ENCODE results near the gene SLC35F1. TPM values are rescaled to one million over a fixed set of nuclear protein-coding genes. Genes with fewer than 3 reads are reported as not detected.
A peak's percentile ranks its signal among the peaks of the same experiment; 100 is the strongest.

The SLC35F1 gene
- total RNA-seq, 2 experiments from 2014 or later: not detected

- no peak for ATAC-seq (ENCODE audit: low read depth)
- Mint-ChIP-seq H3K27ac (no peak overlapping the region), H3K4me3 (no peak overlapping the region), H3K27me3 (peaks cover 5% of the 10 kb centered on the region), H3K4me1 (no peaks in the 10 kb centered on the region), H3K36me3 (no peaks in the 10 kb centered on the region), H3K9me3 (no peaks in the 10 kb centered on the region)
- POLR2A ChIA-PET: no interaction called here
- no peak for DNase-seq
Observed at GRCh38 chr6:118215269-118215668, 308.2 kb downstream of the SLC35F1 start.

GRCh38 chr6:118216751-118217150, 309.7 kb downstream of the SLC35F1 start:
- Mint-ChIP-seq H3K4me1 (no peaks in the 10 kb centered on the region), H3K27ac (no peak overlapping the region), H3K4me3 (no peak overlapping the region), H3K9me3 (no peaks in the 10 kb centered on the region), H3K36me3 (no peaks in the 10 kb centered on the region), H3K27me3 (peaks cover 5% of the 10 kb centered on the region)
- POLR2A ChIA-PET: no interaction called here
- ATAC-seq (ENCODE audit: low read depth) (no peak), DNase-seq (no peak)

GRCh38 chr6:118218156-118218555, 311.1 kb downstream of the SLC35F1 start:
- Mint-ChIP-seq H3K4me3 (no peak overlapping the region), H3K27ac (no peak overlapping the region), H3K27me3 (peaks cover 2% of the 10 kb centered on the region), H3K36me3 (no peaks in the 10 kb centered on the region), H3K4me1 (no peaks in the 10 kb centered on the region), H3K9me3 (no peaks in the 10 kb centered on the region)
- DNase-seq (no peak), ATAC-seq (ENCODE audit: low read depth) (no peak)
- POLR2A ChIA-PET: no interaction called here

- Mint-ChIP-seq H3K4me1 (no peaks in the 10 kb centered on the region), H3K9me3 (no peaks in the 10 kb centered on the region), H3K4me3 (no peak overlapping the region), H3K27me3 (no peaks in the 10 kb centered on the region), H3K36me3 (no peaks in the 10 kb centered on the region), H3K27ac (no peak overlapping the region)
- no peak for DNase-seq
- ATAC-seq (ENCODE audit: low read depth): no peak
- POLR2A ChIA-PET: no interaction called here
Observed at GRCh38 chr6:118220429-118221128, 313.5 kb downstream of the SLC35F1 start.

- Mint-ChIP-seq H3K9me3 (no peaks in the 10 kb centered on the region), H3K36me3 (no peaks in the 10 kb centered on the region), H3K4me3 (no peak overlapping the region), H3K4me1 (no peaks in the 10 kb centered on the region), H3K27me3 (peaks cover 4% of the 10 kb centered on the region), H3K27ac (no peak overlapping the region)
- DNase-seq (no peak), ATAC-seq (ENCODE audit: low read depth) (no peak)
- POLR2A ChIA-PET: no interaction called here
Observed at GRCh38 chr6:118223316-118223715, 316.3 kb downstream of the SLC35F1 start.

- POLR2A ChIA-PET: no interaction called here
- DNase-seq: no peak
- Mint-ChIP-seq H3K36me3 (no peaks in the 10 kb centered on the region), H3K27me3 (peaks cover 7% of the 10 kb centered on the region), H3K4me3 (no peak overlapping the region), H3K4me1 (no peaks in the 10 kb centered on the region), H3K27ac (no peak overlapping the region), H3K9me3 (no peaks in the 10 kb centered on the region)
- ATAC-seq (ENCODE audit: low read depth): no peak
Observed at GRCh38 chr6:118228886-118229285, 321.8 kb downstream of the SLC35F1 start.

GRCh38 chr6:118240878-118241528, 333.9 kb downstream of the SLC35F1 start:
- H3K9me3 Mint-ChIP-seq: no peaks in the 10 kb centered on the region
- POLR2A ChIA-PET: no interaction called here
- H3K27me3 Mint-ChIP-seq: peaks cover 22% of the 10 kb centered on the region
- H3K36me3 Mint-ChIP-seq: no peaks in the 10 kb centered on the region
- ATAC-seq (ENCODE audit: low read depth): no peak
- H3K4me1 Mint-ChIP-seq: no peaks in the 10 kb centered on the region
- no peak overlapping the region for H3K27ac Mint-ChIP-seq
- DNase-seq: no peak
- H3K4me3 Mint-ChIP-seq: no peak overlapping the region

GRCh38 chr6:118246406-118246805, 339.3 kb downstream of the SLC35F1 start:
- H3K4me1 Mint-ChIP-seq: peaks cover 2% of the 10 kb centered on the region
- no peaks in the 10 kb centered on the region for H3K36me3 Mint-ChIP-seq
- ATAC-seq (ENCODE audit: low read depth): no peak
- H3K9me3 Mint-ChIP-seq: no peaks in the 10 kb centered on the region
- no peak overlapping the region for H3K4me3 Mint-ChIP-seq
- DNase-seq: no peak
- H3K27ac Mint-ChIP-seq: no peak overlapping the region
- H3K27me3 Mint-ChIP-seq: peaks cover 20% of the 10 kb centered on the region
- POLR2A ChIA-PET: no interaction called here

- POLR2A ChIA-PET: no interaction called here
- Mint-ChIP-seq H3K27me3 (peaks cover 13% of the 10 kb centered on the region), H3K4me3 (no peak overlapping the region), H3K36me3 (no peaks in the 10 kb centered on the region), H3K27ac (no peak overlapping the region), H3K4me1 (peaks cover 2% of the 10 kb centered on the region), H3K9me3 (no peaks in the 10 kb centered on the region)
- DNase-seq (no peak), ATAC-seq (ENCODE audit: low read depth) (no peak)
Observed at GRCh38 chr6:118248171-118248570, 341.1 kb downstream of the SLC35F1 start.

- Mint-ChIP-seq H3K4me3 (no peak overlapping the region), H3K27me3 (peaks cover 8% of the 10 kb centered on the region), H3K4me1 (peaks cover 2% of the 10 kb centered on the region), H3K9me3 (no peaks in the 10 kb centered on the region), H3K36me3 (no peaks in the 10 kb centered on the region), H3K27ac (no peak overlapping the region)
- POLR2A ChIA-PET: no interaction called here
- no peak for DNase-seq
- no peak for ATAC-seq (ENCODE audit: low read depth)
Observed at GRCh38 chr6:118249680-118250079, 342.6 kb downstream of the SLC35F1 start.

GRCh38 chr6:118252474-118252873, 345.4 kb downstream of the SLC35F1 start:
- Mint-ChIP-seq H3K27ac (no peak overlapping the region), H3K9me3 (no peaks in the 10 kb centered on the region), H3K27me3 (peaks cover 17% of the 10 kb centered on the region), H3K36me3 (no peaks in the 10 kb centered on the region), H3K4me1 (peaks cover 2% of the 10 kb centered on the region), H3K4me3 (no peak overlapping the region)
- DNase-seq (no peak), ATAC-seq (ENCODE audit: low read depth) (peak; percentile 30)
- POLR2A ChIA-PET: no interaction called here

GRCh38 chr6:118253741-118254140, 346.7 kb downstream of the SLC35F1 start:
- POLR2A ChIA-PET: no interaction called here
- H3K4me1 Mint-ChIP-seq: peaks cover 2% of the 10 kb centered on the region
- no peak overlapping the region for H3K27ac Mint-ChIP-seq
- no peaks in the 10 kb centered on the region for H3K36me3 Mint-ChIP-seq
- no peaks in the 10 kb centered on the region for H3K9me3 Mint-ChIP-seq
- peaks cover 15% of the 10 kb centered on the region for H3K27me3 Mint-ChIP-seq
- H3K4me3 Mint-ChIP-seq: no peak overlapping the region
- no peak for ATAC-seq (ENCODE audit: low read depth)
- DNase-seq: no peak

- no peak for ATAC-seq (ENCODE audit: low read depth)
- H3K27ac Mint-ChIP-seq: no peak overlapping the region
- H3K4me1 Mint-ChIP-seq: no peaks in the 10 kb centered on the region
- peaks cover 4% of the 10 kb centered on the region for H3K9me3 Mint-ChIP-seq
- no peak overlapping the region for H3K4me3 Mint-ChIP-seq
- peaks cover 17% of the 10 kb centered on the region for H3K27me3 Mint-ChIP-seq
- DNase-seq: no peak
- POLR2A ChIA-PET: no interaction called here
- H3K36me3 Mint-ChIP-seq: peaks cover 4% of the 10 kb centered on the region
Observed at GRCh38 chr6:118260833-118261232, 353.8 kb downstream of the SLC35F1 start.

GRCh38 chr6:118263921-118264486, 356.9 kb downstream of the SLC35F1 start:
- POLR2A ChIA-PET: no interaction called here
- Mint-ChIP-seq H3K27me3 (peaks cover 7% of the 10 kb centered on the region), H3K9me3 (peaks cover 8% of the 10 kb centered on the region), H3K27ac (no peak overlapping the region), H3K36me3 (peaks cover 4% of the 10 kb centered on the region), H3K4me3 (no peak overlapping the region), H3K4me1 (no peaks in the 10 kb centered on the region)
- DNase-seq: no peak
- no peak for ATAC-seq (ENCODE audit: low read depth)

All from activated naive CD8-positive, alpha-beta T cell treated with anti-CD3 and anti-CD28 coated beads, Interleukin-2, amount 10 ng/mL, durations not matched to agents 7 days and 5 days (primary cell).